ENCODE data around the gene PGM5.
"Not testable (repeated sequence)": the region's sequence is repeated elsewhere in the genome, so short reads cannot be mapped to it uniquely, and the experiment has no call there.

PGM5 gene

DNA sequence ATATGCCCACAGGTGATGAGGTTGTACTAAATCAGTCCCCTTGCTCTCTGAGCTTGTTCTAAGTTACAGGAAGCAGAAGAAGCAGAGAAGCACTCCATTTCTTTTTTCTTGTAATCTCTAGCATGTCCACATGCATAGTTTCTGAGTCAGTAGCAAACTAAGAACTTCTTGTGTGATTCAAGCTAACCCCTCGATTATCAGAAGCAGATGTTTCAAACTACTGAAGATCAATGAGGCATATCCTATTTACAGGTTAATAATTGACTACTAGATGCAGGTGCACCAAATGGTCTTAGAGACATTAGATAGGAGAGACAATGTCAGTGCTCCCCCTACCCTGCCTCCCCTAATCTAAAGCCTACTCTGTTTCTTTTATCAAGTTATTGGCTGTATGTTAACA lies 21.3 kb downstream of the PGM5 start:
- not testable (repeated sequence) for DNase-seq (ENCODE audit: low spot score)

DNA sequence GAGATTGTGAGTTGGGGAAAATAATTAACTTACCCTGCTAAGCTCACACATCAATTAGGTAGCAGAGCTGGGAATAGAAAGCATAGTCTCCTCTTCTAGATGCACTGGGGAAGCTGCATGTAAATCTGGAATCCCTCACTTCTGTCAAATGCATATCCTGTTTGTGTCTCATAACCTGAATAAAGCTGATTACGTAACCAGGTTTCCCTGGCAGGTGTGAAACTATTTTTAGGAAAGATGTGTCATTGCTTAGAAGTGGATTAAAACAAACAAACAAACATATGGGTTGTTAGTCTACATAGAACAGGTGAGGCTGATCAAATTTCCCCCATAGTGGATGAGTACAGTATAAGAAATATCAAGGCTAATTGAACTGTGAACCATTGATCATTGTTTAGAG lies 27.5 kb downstream of the PGM5 start:
- not testable (repeated sequence) for DNase-seq (ENCODE audit: low spot score)

DNA sequence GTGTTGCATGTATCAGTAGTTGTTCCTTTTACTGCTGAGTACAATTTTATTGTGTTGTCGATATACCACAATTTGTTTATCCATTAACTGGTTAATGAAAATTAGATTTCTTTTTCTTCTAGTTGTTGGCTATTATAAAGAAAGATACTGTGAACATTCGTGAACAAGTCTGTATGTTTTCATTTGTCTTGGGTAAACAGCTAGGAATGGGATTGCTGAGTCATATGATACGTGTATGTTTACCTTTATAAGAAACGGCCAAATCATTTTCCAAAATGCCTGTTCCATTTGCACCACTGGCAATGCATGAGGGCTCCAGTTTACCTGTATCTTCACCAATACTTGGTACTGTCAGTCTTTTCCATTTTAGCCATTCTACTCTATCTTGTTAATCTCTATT lies 33.1 kb downstream of the PGM5 start:
- not testable (repeated sequence) for DNase-seq (ENCODE audit: low spot score)

DNA sequence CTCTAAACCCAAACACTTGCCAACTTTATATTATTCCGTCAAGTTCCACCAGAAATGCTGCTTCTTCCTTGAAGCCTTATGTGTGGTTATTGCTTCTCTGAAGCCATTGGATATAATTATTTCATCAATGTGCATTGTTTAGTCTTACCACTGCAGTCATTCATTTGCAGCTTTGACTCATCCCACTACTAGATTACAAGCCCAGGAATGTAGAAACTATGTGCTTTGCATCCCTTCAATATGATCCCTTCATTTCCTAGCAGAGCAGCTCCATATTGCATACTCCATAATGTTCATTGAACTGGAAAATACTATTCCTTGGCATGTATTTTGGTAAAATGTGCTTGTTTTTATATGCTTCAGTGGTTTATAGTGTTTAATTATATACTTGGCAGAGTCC lies 34.3 kb downstream of the PGM5 start:
- not testable (repeated sequence) for DNase-seq (ENCODE audit: low spot score)

DNA sequence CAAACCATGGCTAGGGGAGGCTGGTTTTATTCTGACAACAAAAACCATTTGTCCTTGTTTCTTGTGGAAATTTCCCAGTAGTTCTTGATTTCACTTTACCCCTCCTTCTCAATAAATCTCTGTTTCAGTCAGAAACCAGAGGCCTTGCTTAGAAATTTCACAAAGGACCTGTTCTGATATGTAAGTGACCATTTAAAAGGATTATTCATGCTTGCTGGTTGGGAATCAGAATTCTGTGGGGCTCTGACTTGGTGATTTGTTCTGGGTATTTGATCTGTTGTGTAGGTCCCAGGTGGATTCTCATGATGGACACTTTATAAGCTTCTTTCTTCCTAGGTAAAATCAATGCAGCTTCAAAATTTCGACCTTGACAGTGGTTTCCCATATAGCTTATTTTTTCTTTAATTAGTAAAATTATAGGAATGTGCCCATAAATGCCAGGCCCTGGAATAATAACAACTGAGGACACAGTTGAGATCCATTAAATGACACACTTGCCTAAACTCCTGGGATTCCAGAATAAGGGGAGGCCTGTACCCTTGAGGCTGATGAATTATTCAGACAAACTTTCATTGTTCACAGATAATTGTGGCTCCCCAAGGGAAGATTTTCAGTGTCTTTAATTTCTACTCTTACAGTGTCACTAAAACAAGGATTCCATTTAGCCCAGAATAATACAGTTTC lies 40.1 kb downstream of the PGM5 start:
- not testable (repeated sequence) for DNase-seq (ENCODE audit: low spot score)

DNA sequence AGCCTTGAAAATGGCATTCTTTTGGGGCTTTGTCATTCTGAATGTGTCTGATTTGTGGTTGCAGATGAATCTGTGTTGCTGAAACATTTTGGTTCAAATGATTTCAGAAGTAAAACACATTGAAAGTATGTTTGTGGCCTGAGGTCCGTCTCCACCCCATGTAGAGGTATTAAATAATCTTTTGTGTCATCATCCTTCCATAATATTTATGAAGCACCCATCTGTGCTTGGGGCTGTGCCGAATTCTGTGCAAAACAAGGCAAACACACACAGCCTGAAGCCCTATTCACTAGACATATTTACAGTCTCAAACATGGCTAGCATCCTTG lies 40.6 kb downstream of the PGM5 start:
- peak; percentile 18 for DNase-seq (ENCODE audit: low spot score)

DNA sequence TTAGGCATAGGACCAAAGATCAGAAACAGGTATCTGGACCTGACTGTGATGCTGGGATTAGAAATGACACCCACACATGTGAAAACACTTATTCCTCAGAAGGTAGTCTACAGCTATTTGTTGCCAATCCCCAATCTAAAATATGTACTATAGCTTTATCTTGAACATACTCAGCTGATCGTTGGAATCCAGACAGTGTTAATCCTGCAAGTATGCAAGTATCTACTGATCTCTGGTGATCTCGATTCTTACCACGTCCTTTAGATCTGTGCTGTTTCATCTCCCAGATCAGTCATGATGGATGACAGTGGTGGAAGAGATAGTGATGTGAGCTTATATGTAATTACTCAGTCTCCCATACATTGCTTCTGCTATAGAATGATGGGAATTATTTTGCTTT lies 41.4 kb downstream of the PGM5 start:
- not testable (repeated sequence) for DNase-seq (ENCODE audit: low spot score)

DNA sequence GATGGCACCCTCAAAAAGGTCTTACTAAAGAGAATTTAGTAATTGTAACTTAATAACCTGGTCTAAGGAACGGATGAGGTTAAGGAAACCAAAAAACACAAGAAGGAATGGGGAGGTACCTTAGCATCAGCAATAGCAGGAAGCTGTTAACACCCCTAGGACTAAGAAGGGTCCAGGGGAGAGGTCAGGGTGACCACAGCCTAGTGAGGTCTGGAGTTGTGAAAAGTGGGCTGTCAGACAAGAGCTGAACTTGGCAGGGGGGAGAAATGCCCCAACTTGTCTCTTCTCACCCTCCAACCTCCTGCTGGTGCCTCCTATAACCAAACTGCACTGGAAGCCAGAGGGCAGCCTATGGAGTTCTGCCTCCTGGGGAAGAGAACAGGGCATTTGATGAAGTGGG lies 41.9 kb downstream of the PGM5 start:
- not testable (repeated sequence) for DNase-seq (ENCODE audit: low spot score)

DNA sequence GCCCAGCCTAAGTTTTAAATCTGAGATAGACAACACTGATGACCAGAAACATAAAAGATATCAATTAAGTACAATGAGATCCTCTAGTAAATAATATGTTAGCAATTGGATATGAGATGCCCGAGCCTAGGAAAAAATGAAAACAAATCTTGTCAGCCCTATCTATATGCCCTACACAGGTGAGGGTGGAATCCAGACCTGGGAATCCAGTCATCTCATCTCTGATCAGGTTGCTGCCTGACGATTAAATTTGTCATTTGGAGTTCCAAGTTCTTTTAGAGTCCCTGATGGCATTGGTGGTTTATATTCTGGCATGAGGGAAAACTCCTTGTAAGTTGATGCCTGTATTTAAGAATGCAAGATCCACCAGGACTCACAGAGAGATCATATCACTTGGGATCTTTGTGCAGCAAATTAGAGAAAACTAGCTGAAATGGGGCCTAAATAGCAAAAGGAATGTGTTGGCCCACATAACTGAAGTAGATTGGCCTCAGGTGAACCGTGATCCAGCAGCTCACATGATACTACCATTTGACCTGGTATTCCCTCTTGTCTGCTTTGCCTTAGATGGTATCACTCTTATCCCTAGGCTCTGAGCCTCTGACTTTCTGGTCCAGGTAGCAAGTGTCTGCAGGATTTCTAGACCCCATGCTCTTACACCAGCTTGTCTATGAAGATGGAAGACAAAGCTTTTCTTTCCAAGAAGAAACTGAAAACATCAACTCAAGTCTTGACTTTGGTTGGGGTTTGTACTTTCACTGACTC lies 48.2 kb downstream of the PGM5 start:
- not testable (repeated sequence) for DNase-seq (ENCODE audit: low spot score)

DNA sequence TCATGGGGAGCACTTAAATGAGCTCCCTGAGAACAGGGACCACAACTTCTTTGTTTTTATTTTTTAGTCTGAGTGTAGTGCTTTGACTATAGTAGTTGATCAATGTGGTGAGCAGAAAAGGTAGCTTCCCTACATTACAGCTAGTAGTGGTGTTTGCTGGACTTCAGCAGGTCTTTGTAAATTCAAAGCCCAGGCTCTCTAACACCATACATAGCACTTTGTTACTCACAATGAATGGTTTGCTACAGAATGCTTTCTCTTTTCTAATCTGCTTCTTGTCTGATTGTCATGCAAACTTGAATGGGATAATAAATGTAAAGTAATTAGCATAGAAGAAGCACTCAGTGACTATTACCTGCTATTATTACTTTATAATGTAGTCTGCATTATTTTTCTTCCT lies 55.5 kb downstream of the PGM5 start:
- not testable (repeated sequence) for DNase-seq (ENCODE audit: low spot score)

DNA sequence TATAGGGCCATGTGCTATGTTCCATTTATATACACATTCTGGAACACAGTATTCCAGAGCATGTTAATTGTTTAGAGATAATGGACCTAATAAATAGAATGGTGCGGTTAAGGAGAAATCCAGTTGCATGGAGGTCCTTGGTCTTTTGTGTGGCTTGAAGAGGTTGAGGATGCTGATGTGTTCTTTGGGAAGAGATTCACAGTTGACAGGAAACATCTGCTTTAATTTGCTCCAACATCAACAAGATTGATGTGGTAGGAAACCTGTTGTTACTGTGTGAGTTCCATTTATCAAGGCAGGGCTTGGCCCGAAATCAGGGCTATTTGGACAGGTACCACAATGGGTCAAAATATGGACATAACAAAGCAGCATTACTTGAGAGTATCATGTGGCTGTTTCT lies 56.3 kb downstream of the PGM5 start:
- not testable (repeated sequence) for DNase-seq (ENCODE audit: low spot score)

DNA sequence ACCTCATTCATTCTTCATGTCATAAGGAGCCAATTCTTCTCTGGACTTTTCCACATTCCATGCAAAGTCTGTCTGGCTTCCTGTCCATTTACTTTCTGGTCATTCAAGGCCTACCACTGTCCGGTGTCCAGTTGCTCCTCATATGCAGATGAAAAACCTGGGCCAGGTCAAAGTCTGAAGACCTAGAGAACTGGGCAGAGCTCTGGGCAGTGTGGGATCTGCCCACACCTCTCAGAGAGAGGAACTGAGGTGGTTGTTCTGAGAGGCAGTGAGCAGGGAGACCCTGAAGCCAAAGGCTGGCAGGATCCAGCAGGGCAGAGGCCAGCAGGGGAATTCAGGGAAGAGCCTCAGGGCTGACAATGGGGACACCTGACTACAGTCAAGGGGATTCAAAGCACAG lies 58.7 kb downstream of the PGM5 start:
- not testable (repeated sequence) for DNase-seq (ENCODE audit: low spot score)

DNA sequence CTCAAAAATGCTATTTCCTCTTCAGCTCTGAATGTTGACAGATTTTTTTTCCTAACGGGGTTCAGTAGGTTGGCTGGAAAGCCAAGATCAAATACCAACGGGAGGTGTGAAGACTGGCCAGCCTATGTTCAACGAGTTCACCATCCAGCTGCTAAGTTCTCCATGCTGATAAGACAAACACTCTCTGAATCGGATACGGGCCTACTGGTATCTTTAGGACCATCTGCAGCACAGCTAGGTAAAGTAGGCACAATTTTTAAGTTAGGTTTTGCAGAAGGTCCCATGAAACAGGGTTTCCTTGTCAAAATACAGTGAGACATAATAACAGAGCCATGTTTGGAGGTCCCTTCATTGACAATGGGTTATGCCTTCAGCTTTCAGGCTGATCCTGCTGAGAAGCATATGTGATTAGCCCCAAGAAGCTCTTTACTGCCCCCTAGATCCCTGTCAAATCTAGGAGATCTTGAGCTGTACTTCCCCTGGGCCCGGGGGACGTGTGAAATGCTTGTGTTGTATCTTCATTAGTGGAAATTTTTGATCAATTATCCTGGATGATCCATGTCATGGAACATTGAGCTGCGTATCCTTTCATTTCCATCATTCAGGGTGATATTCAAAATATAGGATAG lies 60.6 kb downstream of the PGM5 start:
- DNase-seq (ENCODE audit: low spot score): no peak

DNA sequence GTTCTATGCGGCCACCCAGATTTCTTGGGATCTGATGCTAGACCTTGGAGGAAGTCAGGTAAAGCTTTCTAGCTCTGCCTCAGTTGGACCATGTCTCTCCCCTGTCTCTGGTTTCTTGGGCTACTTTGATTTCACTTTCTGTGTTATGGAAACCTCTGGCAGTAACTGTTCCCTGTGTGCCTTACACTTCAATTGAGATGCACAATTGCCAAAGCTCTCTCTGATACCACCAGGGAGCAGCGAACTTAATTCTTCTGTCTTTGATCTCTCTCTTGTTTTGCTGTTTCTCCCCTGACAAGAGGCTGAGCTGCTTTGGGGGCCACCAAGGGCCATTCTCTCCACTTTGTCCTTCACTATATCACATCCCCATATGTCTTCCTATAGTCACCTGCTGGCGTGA lies 61.4 kb downstream of the PGM5 start:
- no peak for DNase-seq (ENCODE audit: low spot score)

DNA sequence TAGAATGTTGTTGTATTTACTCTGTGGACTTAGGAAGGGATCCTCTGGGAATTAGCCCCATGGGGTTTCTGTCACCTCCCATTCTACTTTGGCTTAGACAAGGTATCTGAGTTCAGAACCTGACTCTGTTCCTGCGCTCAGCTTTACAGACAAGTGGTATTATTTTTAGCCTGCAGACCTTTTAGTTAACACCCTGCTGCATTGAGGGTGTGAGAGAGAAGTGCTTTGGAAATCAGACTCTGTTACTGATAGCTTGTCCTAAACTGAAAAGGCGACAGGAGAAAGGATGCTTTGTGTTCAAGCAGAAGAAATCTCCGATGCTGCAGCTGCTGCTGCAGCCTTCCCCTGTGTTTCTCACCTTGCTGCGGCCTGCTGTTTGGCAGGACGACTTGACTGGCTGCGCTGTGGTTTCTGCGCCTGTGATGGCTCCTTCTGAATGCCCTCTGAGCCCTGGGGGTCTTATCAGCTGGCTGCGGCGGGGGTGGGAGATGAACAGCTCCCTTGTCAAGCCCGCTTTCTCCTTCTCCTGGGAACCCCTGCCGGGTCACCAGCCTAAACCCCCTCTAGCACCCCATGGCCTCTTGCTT lies 61.9 kb downstream of the PGM5 start:
- DNase-seq (ENCODE audit: low spot score): no peak

DNA sequence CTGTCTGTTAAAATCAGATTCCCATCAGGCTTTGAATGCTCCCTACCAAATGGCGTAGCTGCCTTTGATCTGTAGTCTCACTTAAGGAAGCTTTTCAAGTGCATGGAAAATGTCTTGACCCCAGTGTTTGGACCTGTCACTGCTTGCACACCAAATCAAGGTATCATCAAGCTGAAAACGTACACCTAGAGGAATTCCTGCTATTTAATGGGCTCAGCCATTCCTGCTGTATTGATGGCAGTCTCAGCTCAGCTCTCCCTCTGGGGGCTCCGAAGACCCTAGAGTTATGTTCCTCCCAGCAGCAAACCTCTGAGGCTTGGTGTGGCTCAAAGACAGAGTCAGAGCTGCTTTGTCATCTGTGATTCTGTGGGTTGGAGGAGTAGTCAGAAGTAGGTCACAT lies 63.5 kb downstream of the PGM5 start:
- DNase-seq (ENCODE audit: low spot score): no peak

DNA sequence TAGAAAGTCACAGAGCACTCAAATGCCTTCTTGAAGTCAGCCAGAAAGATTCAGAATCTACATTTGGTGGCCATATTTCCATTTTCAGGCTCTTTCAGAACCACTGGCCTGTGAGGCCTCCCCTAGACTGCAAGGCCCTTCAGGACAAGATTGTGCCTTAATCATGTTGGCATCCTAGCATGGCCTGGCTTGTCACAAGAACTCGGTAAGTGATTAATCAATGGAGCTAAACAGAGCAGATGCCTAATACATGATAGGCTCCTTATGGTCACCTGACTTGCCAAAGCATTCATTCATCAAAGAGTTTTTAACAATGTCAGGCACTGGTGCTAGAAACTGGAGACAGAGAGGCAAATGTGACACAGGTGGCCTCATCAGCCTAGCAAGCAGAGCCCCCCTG lies 70.3 kb downstream of the PGM5 start:
- DNase-seq (ENCODE audit: low spot score): no peak

DNA sequence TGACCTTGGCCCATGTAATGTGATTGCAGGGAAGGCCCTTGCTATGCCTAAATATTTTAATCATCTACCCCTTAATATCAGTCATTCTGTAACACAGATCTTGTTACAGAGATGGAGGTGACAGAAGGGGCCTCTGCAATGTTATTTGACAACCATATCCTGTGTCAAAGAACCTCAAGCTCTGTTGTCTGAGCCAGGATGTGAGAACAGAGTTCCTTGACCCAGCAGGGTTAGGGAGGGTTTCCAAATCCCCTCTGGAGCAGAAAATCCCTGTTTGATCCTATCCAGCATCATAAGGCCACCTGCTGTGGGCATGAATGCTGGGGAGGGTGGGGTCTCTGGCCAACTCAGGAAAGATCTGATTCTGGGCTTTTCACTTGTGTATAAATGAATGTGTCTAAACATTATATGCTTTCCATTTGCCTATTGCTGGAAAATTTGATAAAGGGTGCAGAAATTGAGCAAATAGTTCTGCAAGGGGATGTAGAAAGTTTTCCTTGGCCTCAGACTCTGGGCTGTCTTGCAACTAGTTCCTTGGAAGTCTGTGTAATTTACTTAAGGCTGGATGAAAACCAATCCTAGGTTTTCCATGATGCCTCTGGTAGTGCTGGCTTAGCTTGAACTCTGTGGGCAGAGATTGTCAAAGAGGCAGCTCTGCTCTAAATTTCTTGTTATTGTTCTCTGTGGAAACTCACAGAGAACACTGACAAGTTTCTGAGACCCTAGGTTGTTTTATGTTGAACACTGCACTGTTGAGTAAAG lies 71.0 kb downstream of the PGM5 start:
- no peak for DNase-seq (ENCODE audit: low spot score)

DNA sequence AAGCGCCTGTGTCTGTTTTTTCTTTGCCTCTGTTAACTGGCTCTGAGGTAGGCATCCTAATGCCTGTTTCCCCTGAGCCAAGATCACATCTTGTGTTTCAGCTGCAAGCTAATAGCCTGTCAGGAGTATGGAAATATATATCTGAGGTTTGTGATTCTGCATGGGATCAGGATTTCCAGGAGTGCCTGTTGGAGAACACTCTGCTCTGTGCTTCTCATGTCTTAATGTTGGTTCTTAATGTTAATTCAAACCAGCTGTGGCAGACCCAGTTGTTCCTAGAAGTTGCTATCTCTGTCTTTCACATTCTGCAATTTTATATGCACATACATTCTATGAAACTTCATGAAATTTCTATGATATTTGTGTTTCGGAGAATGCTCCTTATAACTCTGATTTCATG lies 72.1 kb downstream of the PGM5 start:
- DNase-seq (ENCODE audit: low spot score): no peak

DNA sequence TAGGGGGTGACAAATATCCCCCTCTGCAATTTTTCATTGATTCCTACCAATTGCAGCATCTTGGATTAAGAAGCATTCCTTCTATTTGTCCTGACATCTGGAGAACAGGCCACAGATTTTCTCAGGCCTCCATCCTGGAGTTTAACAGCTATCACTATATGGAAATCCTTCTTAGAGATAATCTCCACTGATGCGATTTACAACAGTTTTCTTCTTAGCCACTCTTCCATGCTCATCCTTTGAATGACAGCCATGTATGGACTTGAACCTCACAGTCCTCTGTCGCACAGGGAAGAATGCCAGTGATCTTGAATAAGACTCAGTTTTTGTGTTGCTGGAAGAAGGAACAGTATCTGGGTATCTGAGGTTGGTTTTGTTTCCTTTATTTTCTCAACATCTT lies 73.2 kb downstream of the PGM5 start:
- DNase-seq (ENCODE audit: low spot score): no peak

DNA sequence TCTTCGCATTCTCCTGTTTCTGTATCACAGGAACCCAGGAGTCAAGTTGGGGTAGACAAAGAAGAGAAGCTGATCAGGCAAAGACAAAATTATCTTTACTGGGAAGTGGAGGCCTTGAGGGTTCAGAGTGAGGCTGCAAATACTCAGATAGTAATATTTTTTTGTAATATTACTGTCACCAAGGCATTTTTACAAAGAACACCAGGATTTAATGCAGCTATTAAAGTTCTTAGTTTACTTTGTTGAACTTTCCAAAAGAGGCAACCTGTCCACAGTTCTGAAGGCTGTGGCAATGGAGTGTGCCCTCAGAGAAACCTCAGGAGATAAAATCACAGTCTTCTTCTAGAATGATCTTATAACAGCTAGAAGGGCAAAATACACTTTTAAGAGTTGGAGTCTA lies 74.9 kb downstream of the PGM5 start:
- DNase-seq (ENCODE audit: low spot score): no peak

DNA sequence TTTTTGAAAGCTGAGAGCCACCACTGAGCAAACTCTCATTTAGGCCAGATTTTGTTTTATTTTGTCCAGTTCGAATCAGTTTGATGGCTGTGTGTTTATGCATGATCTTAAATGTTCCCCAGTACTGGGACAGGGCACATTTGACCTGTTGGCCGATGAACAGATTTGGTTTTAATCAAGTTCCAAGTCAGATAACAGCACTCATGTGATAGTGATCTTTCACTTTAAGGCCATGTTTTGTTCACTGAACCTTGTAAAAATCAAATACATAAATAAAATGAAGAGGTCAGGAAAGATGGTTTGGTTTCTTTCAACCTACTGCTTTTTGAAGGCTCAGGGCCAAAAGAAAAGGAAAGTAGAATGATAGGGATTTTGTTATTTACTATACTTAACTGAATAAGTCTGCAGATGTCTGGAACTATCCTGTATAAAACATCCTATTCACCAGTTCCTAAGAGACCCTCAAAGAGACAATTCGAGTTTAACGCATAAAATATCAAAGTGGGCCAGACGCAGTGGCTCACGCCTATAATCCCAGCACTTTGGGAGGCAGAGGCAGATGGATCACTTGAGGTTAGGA lies 77.2 kb downstream of the PGM5 start:
- no peak for DNase-seq (ENCODE audit: low spot score)

All from putamen (tissue), 1 donor.